HG03095 (cell line): ENCODE measurements around the gene USP38.
"Not testable (repeated sequence)": the region's sequence is repeated elsewhere in the genome, so short reads cannot be mapped to it uniquely, and the experiment has no call there.

Source experiments
- ATAC-seq: cut with Tn5 transposase; IDR thresholded peaks from one replicate; pipeline ENCODE4 v1.9.1; 2021; ENCODE audit warnings: moderate library complexity; ENCODE audit not compliant: unreplicated experiment

Gene USP38

DNA sequence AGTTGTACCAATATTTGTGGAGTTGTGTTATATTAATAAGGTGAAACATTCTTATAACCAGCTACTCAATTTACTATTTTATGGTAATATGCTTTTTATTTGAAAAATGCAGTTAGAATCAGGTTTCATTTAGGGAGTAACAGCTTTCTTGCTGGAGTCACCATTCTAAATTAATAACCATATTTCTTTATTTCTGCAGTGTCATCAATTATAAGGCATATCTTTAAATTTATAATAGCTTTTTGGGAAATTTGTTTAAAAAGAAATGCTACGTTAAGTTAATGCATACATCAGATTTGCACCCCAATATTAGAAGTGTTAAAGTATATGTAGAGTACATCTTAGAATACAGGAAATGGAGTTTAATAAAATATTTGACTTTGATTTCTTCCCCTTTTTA, 18.9 kb downstream of the USP38 start:
- no peak for ATAC-seq

DNA sequence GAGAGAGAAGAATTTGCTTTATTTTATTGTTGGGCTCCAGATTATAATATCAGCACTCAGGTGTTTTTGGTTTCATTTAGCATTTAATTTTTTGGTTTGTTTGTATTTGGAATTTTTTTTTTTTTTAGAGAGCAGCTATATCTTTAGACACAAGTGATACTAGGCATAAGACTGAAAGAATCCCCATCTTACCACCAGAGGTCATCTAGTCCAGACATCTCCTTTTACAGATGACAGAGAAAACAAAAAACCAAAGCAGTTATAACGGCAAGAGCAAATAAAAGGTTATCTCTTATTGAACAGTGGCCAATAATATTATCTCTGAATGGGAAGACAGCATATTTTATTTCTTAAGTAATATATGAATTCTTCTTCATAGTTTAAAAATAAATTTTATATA, 22.8 kb downstream of the USP38 start:
- no peak for ATAC-seq

DNA sequence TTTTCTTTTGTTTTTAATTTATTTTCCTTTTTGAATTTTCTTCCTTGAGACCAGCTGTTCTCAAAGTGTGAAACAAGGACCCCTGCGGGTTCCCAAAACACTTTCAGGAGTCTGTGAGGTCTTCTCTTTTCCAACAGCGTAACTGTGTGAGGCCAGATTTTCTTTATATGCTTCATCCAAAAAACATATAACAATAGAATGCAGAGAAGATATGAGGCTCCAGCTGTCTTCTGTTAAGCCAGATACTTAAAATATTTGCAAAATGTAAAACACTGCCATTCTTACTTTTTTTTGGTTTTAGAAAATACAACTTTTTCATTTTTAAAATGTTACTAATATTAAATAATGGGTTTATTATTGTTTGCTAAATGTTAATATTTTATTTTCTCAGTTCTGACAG, 27.8 kb downstream of the USP38 start:
- ATAC-seq: no peak

DNA sequence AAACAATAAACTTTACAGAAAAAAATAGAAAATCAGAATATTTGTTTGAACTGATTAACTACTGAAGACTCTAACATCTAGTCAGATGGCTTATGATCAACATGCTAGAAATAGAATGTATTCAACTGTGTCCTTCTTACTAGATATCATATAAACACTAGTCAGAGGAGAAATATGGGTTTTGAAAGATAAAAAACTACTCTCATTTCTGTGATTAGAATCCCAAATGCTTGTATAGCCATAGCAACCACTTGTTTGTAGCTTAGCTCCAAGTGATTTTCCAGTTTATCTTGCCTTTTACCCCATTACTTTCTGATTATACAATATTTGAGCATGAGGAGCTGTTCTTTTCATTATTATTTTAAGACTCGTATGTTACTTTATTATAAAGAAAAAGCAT, 31.2 kb downstream of the USP38 start:
- ATAC-seq: no peak

DNA sequence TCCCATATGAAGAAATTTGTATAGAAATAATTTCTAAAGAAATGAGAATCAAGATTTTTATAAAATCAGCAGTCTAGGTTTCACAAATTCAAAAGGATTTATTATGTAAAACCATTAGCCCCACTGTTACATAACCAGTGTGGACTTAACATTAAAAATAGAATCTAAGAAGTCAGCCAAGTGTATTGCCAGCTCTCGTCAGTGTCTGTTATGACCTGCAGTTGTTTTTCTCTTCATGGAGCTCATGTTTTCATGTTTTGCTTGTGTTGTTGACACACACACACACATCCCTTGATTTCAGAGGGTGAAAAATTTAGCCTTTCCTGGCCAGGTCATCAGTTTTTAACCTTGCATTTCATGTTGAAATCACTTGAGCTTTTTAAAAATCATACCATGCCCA, 39.5 kb downstream of the USP38 start:
- no peak for ATAC-seq

DNA sequence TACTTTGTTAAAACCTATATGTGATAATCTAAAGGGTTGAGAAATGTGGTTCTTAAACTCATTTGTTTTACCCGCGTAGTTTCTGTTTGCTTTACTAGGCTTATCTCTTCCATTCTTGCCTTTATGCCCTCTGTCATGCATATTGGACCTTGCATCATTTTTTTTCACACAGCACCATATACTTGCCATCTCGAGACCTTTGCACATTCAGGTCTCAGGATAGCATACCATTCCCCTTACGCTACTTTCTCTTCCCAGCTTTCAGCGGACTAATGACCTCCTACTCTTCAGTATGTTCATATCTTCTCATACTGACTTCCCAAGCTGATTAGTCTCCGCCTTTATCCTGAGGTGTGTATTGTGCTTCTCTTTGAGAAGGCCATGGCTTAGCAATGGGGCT, 40.5 kb downstream of the USP38 start:
- no peak for ATAC-seq

DNA sequence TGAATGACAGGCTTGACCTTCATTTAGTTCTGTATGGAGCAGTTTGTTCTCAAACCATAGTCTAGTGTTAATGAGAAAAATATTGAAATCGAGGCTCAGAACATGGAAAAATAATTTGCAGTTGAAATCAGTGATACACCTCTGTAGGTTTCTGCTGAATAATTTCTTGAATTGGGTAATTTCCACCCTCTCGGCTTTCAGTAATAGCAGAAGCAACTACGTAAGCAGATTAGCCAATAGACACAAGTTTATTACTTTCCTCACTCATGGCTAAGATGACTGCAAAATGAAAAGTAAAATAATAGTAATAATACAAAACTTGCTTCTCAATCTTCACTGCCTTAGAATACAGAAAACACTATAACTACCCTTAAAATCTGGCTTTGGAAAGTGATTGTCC, 46.0 kb downstream of the USP38 start:
- ATAC-seq: no peak

DNA sequence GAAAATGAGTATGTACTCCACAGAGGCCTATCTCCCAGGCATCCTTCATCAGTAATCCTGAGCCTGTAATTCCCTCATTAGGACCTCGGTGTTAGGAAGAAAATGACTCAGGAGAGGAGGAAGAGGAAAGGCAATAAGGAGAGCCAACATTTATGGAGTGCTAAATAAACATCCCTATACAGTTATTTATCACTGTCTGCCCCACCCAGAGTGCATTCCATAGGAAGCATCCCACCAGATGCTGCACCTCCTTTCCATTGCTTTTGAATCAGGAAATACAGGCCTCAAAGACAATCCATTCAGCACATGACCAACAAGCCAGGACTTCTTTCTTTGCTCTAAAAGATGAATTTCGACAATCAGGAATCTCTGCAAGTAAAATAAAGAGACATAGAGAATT, 47.6 kb downstream of the USP38 start:
- no peak for ATAC-seq

DNA sequence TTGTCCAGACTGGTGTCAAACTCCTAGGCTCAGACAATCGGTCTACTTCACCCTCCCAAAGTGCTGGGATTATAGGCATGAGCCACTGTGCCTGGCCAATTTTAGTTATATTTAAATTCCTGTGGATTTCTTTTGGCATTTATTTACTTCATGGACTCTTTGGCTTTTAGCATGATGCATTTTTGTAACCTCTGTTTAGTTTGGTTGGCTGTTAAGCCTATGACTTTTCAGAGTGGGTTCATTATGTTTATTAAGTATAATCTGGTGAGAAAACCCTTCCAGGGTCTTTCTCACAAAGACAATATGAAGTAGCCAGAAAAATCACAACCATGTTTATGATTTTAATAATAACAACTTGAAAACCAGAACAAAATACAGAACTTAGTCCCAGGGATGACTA, 49.4 kb downstream of the USP38 start:
- no peak for ATAC-seq

DNA sequence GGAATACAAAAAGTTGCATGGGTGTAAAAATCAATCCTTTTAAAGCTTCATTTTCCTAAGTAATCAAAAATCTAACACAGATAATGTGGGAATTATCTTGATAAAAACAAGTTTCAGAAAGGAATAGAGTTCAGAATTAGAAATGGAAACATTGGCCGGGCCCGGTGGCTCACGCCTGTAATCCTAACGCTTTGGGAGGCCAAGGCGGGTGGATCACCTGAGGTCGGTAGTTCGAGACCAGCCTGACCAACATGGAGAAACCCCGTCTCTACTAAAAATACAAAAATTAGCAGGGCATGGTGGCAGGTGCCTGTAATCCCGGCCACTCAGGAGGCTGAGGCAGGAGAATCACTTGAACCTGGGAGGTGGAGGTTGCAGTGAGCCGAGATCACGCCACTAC, 52.5 kb downstream of the USP38 start:
- ATAC-seq: not testable (repeated sequence)

DNA sequence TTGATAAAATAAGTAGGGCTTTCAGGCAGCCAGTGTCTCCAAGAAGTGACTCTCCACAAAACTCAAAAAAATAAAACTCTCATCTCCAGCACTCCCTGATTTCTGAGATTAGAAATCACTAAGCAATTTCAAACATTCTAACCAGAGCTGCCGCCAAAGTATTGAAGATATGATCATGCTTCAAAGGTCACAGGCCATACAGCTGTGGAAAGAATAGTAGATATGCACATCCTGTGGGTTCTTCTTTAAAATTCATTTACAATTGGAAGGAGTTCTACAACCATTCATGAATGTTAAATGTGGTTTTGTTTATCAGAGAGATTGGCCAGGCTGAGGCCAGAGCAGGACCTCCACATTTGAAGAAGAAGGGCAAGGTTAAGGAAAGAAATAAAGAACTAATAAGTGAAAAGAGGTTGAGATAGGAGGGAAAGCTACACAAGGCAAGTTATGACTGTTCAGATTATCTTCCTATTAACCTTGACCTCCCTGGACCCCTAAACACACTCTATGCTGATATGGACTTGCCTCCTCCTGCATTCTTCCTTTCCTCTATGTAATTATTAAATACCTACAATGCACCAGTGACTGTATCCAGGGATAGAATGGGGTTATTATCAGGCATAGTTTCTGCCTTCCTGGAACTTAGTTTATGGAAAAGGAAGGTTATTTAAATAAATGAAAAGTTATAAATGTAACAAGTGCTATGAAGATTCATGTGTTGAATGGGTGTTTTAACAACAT, 56.4 kb downstream of the USP38 start:
- ATAC-seq: no peak

DNA sequence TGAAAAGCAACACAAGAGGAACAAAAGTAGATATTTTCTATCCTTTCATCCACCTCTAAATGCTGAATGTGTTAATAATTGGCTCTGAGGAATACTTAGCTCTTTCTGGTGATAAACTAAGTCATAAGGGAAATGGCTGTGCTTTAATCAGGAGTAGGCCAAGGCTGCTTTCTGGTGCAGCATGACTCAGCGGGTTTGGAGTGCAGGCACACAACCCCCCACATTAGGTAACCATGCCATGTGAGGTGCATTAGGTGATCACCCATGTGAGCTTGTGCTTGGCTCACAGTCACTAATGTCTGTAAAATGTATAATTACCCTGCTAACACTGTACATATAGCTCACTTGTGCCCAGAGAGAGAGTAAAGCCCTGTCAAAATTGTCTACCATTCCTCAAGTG, 57.2 kb downstream of the USP38 start:
- ATAC-seq: no peak

DNA sequence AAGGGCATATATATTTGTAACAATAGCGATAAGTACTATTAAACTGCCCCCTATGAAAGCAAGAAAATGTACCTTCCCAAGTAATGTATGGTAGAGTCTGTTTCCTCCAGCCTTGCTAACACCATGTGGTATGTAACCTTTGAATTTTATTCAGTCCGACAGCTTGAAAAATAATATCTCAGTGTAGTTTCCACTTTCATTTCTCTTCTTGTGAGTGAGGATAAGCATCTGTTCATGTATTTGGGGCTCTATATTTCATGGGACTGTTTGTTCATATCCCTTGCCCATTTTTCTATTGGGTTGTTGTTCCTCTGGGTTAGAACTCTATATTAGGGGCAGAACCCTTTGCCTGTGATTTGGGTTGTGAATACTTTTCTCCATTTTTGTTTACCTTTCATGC, 58.3 kb downstream of the USP38 start:
- ATAC-seq: no peak

DNA sequence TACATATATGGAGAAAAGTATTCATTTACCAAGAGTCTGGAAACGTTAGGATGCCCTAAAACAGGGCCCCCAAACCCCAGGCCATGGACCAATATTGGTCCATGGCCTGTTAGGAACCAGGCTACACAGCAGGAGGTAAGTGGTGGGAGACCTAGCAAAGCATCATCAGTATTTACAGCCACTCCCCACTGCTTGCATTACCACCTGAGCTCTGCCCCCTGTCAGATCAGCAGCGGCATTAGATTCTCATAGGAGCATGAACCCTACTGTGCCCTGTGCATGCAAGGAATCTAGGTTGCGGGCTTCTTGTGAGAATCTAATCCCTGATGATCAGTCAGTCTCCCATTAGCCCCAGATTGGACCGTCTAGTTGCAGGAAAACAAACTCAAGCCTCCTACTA, 62.3 kb downstream of the USP38 start:
- ATAC-seq: no peak

DNA sequence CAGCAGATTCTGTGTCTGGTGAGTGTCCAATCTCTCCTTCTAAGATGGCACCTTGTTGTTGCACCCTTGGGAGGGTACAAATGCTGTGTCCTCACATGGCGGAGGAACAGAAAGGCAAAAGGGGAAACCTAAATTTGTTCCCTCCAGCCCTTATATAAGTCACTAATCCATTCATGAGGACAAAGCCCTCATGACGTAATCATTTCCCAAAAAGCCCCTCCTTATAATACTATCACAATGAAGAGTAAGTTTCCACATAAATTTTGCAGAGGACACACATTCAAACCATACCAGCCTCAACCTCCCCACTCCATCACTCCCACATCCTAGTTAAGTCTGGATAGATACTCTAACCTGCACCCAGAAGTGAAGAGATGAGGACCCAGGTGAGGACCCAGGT, 63.1 kb downstream of the USP38 start:
- ATAC-seq: no peak

DNA sequence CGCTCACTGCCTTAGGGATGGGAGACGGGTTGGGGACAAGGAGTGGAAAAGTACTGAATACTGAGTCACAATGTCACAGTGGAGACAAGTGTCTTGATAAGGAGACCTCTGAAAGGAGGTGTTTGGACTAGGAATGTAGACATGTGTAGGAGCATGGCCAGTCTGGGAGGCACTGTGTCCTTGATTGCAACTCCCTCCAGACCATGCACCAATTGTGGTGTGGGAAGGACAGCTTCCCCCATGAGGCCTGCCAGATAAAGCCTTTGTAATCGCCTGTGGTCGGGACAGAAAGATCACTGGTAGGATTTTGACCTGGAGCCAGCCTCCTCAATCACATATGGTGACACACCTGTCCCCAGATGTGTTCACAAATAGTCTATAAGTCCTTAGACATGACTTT, 64.1 kb downstream of the USP38 start:
- ATAC-seq: no peak

DNA sequence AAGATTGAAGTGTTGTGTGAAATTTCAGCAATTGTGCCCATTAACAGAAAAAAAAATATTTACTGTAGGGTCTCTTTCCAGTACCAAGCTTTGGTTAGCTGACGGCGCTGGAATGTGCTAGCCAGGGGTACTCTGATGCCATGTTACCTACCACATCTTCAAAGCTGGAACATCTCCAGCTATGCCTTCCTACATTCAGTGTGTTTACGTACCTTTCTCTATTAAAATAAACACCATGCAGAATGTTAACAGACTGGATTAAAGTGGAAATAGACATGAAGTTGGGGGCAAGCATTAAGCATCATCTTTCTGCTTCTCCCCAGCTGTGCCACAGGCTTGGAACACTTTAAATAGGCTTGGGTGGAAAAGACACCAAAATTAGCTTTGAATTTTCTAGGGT, 65.9 kb downstream of the USP38 start:
- ATAC-seq: no peak

DNA sequence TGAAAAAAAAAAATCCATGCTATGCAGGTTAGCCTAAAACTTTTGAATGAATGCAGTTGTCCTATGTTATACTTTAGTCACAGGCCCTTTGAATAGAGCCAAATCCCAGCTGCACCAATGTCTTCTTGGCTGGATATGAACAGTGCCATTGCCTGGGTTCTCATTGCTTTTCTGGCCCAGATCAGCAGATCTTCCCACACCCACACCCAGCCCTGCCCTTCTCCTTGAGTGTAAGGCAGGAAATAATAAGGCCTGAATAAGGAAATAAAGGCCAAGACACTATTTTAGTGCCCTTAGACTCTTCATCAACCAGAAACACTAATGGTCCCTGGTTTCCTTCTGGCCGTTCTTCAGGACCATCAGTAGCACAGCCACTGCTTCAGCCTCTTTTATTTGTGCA, 66.6 kb downstream of the USP38 start:
- no peak for ATAC-seq

DNA sequence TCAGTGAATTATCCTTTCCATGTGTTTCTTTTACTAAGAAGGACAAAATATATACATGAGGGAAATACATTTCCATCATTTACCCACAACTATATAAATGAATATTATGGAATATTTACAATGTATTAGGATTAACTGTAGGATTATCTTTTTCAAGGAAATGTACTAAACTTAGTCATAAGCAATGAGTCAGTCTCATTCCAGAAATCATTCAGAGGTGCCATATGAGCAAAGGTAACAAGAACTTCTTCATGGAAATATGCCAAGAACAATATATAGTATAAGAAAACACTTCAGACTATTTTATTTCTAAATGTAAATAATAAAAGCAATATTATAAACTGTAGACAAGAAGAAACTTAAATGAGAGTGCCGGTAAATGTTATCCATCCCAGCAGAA, 67.1 kb downstream of the USP38 start:
- ATAC-seq: no peak

DNA sequence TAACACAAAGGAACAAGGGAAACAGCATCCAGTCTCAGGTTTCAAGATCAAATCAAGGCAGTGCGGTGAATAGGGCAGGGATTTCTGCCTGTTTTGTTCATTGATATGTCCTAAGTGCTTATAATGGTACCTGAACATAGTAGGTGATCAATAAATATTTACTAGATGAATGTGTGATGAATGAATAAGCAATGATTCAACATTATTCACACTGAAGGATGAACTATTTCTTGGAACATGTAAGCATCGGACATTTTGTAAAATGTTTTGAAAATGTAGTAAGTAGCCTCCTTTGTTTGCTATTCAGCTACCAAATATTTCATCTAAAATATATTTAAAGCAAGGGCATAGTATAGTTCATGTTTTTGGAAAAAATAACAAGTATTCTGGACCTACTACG, 67.8 kb downstream of the USP38 start:
- no peak for ATAC-seq

DNA sequence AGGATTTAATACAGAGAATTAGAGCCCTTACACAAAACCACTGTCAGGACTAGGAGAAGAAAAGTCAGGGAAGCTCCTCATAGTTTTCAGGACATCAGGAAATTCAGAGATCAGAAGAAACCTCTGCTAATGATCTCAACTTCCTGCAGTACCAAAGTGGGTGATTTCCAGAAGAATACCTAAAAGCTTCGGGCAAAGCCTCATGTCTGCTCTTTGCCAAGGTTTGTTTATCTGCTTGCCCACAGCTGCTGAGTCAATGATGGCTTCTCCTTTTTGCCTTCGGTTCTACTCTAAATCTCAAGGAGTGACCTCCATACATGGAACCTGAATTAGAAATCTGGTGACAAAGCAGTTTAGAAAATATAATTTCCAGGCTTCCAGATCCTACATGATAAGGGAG, 68.4 kb downstream of the USP38 start:
- ATAC-seq: no peak

DNA sequence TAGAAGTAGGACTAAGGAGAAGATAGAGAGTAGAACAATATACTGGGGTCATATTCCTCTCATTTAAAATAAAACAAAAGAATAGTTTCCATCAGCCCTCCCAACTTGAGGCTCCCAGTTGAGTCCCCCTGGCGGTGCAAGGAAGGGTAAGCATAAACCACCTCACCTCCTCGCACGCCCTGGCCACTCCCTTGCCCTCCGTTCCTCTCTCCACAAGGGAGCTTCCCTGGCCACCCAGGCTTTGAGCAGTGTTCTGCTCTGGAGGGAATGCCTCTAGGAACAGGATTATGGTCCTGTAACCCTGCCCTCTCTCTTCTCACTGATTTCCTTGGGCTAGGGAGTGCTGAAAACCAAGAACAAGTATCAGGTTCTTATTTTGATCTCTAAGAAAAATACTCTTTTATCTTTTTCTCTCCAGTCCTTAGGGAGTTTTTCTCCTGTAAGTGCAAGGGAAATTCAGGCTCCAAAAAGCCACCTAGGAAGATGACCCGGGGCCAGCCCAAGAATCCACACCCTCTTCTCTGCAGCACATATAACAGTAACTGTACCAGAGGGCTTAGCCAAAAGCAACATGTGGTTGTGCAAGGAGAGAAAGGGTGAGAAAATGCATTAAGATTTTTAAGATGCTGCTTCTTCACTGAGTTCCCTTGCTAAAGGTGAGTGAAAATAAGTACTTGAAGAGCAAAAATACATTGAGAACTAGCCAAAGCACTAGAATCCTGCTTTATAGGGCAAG, 69.9 kb downstream of the USP38 start:
- ATAC-seq: no peak

DNA sequence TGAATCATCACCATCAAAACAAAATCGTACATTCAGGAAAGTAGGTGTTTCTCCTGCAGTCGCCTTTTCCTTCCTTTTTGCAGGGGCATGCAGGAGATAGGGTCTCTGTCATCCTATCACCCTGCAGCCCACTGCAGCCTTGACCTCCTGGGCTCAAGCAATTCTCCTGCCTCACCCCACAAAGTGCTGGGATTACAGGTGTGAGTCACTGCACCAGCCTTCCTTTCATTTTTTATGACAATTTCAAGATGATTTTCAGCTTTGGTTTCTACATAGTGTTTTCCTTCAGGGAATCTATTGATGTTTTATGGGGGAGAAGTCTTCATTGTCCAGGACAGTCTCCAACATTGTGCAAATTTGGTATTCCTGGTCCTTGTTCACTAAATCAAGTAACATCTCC, 71.7 kb downstream of the USP38 start:
- ATAC-seq: no peak
